PC-9 (cell line): ENCODE data around the gene PPM1F.

Experiments
- CTCF ChIP-seq: fragments of 200-600 bp; sonication (generic); conservative IDR thresholded peaks from 2 replicates; pipeline ENCODE4 v1.6.1; 2017; ENCODE audit warnings: mixed run types, antibody characterized with exemption, mild to moderate bottlenecking, moderate library complexity
- EZH2 ChIP-seq: fragments of 200-600 bp; sonication (generic); IDR thresholded peaks from 2 replicates; pipeline ENCODE4 v1.8.0; 2017; ENCODE audit warnings: antibody characterized with exemption, low read depth

DNA sequence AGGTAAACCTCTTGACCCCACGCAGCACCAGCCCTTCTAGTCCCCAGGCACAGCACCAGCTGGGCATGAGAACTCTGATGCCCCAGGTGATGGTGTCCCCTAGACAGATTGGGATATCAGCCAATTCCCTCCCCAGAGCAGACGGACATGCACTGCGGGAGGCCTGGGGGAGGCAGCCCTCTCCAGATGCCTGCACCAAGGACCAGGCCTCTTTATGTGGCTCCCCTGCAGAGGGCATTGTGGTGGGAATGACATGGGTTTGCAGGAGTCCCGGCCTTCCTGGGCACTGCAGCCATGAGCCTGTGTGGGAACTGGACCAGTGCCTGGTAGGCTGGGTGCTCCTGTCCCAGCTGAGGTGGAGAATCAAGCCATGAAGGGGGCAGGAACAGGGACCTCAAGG is 25.9 kb downstream of the PPM1F start:
- TF ChIP-seq CTCF = no peak
- no peak for TF ChIP-seq EZH2
